Stimulated activated CD4-positive, alpha-beta T cell treated with anti-CD3 and anti-CD28 coated beads, Interleukin-12 subunit alpha, Interleukin-12 subunit beta, amount 100 ng/mL, for 24 hours (primary cell): ENCODE measurements around the gene CFAP73.
"Not testable (repeated sequence)": the region's sequence is repeated elsewhere in the genome, so short reads cannot be mapped to it uniquely, and the experiment has no call there.

Experiments used
- DNase-seq, 2 experiments: peaks; one replicate each; pipeline ENCODE4 v3.0.0-alpha.2; 2020; ENCODE audit warnings: low read depth in 2 of 2

CFAP73 gene

GRCh38 chr12:113149361-113150150, at the start of gene CFAP73:
CFAP73 (plus strand) TSS chr12:113149724; CDS start chr12:113149858, 134 bp downstream.
- no peak for DNase-seq

- DNase-seq, result no peak
Measured at GRCh38 chr12:113099764-113100163, 49.8 kb upstream of the CFAP73 start.

GRCh38 chr12:113101751-113102150, 47.8 kb upstream of the CFAP73 start:
- DNase-seq, result no peak

GRCh38 chr12:113102811-113103210, 46.7 kb upstream of the CFAP73 start:
- no peak for DNase-seq

- peak; percentile 41 to 50 for DNase-seq
Measured at GRCh38 chr12:113103756-113104450, 45.6 kb upstream of the CFAP73 start.

- no peak for DNase-seq
Measured at GRCh38 chr12:113104953-113105510, 44.5 kb upstream of the CFAP73 start.

GRCh38 chr12:113105606-113106271, 43.8 kb upstream of the CFAP73 start:
- DNase-seq, result no peak

GRCh38 chr12:113106361-113106760, 43.2 kb upstream of the CFAP73 start:
- DNase-seq, result no peak

GRCh38 chr12:113108308-113108707, 41.2 kb upstream of the CFAP73 start:
- DNase-seq, result no peak

GRCh38 chr12:113109360-113109759, 40.2 kb upstream of the CFAP73 start:
- no peak for DNase-seq

- DNase-seq, result no peak
Measured at GRCh38 chr12:113109872-113110599, 39.5 kb upstream of the CFAP73 start.

GRCh38 chr12:113111247-113111646, 38.3 kb upstream of the CFAP73 start:
- DNase-seq, result no peak

GRCh38 chr12:113112043-113112899, 37.3 kb upstream of the CFAP73 start:
- DNase-seq, result no peak

- no peak for DNase-seq
Measured at GRCh38 chr12:113113397-113113796, 36.1 kb upstream of the CFAP73 start.

- no peak for DNase-seq
Measured at GRCh38 chr12:113114447-113115178, 34.9 kb upstream of the CFAP73 start.

GRCh38 chr12:113115455-113116126, 33.9 kb upstream of the CFAP73 start:
- DNase-seq, result no peak

GRCh38 chr12:113116875-113117274, 32.6 kb upstream of the CFAP73 start:
- DNase-seq, result no peak

GRCh38 chr12:113117684-113118083, 31.8 kb upstream of the CFAP73 start:
- DNase-seq, result not testable (repeated sequence)

- no peak for DNase-seq
Measured at GRCh38 chr12:113118142-113118541, 31.4 kb upstream of the CFAP73 start.
